H9 (cell line): ENCODE measurements around the gene COX5A. TPM values are rescaled to one million over a fixed set of nuclear protein-coding genes. Genes with fewer than 3 reads are reported as not detected.
"Not testable (repeated sequence)": the region's sequence is repeated elsewhere in the genome, so short reads cannot be mapped to it uniquely, and the experiment has no call there.

Experiments used
- DNase-seq: peaks from one replicate; pipeline ENCODE4 v3.0.0-alpha.2; 2017
- H2AFZ ChIP-seq: one replicate; pipeline ENCODE4 v1.6.1; 2013; ENCODE audit warnings: mild to moderate bottlenecking, low read length, control low read depth, moderate library complexity
- H2AK5ac ChIP-seq: 2 replicates; pipeline ENCODE4 v1.6.1; 2013; ENCODE audit warnings: low read length, control low read depth, mixed read lengths; ENCODE audit not compliant: insufficient read length
- H2BK120ac ChIP-seq: one replicate; pipeline ENCODE4 v1.6.1; 2013; ENCODE audit warnings: low read depth, mild to moderate bottlenecking, low read length, control low read depth, inconsistent platforms; ENCODE audit not compliant: poor library complexity, severe bottlenecking
- H2BK12ac ChIP-seq: 2 replicates; pipeline ENCODE4 v1.6.1; 2013; ENCODE audit warnings: low read length, control low read depth, mixed read lengths, low read depth; ENCODE audit not compliant: insufficient read length
- H2BK15ac ChIP-seq: 2 replicates; pipeline ENCODE4 v1.6.1; 2013; ENCODE audit warnings: low read depth, low read length, control low read depth
- H2BK20ac ChIP-seq: one replicate; pipeline ENCODE4 v1.6.1; 2013; ENCODE audit warnings: low read depth, mild to moderate bottlenecking, low read length, control low read depth, inconsistent platforms; ENCODE audit not compliant: poor library complexity, severe bottlenecking
- H2BK5ac ChIP-seq: 2 replicates; pipeline ENCODE4 v1.6.1; 2013; ENCODE audit warnings: low read length, control low read depth, mixed read lengths; ENCODE audit not compliant: insufficient read length
- H3K14ac ChIP-seq: 2 replicates; pipeline ENCODE4 v1.6.1; 2013; ENCODE audit warnings: low read length, control low read depth; ENCODE audit not compliant: insufficient read depth
- H3K18ac ChIP-seq: 2 replicates; pipeline ENCODE4 v1.6.1; 2013; ENCODE audit warnings: low read depth, mild to moderate bottlenecking, mixed read lengths, low read length, control low read depth; ENCODE audit not compliant: insufficient read length
- H3K23ac ChIP-seq: 2 replicates; pipeline ENCODE4 v1.6.1; 2013; ENCODE audit warnings: low read length, control low read depth, mixed read lengths, low read depth; ENCODE audit not compliant: insufficient read length
- H3K23me2 ChIP-seq: 2 replicates; pipeline ENCODE4 v1.6.1; 2013; ENCODE audit warnings: low read depth, mild to moderate bottlenecking, mixed read lengths, low read length, control low read depth; ENCODE audit not compliant: insufficient read length, poor library complexity, severe bottlenecking
- H3K27ac ChIP-seq: 2 replicates; pipeline ENCODE4 v1.5.1; 2013; ENCODE audit warnings: low read length, control low read depth, mixed read lengths, low read depth; ENCODE audit not compliant: insufficient read length
- H3K27me3 ChIP-seq: 2 replicates; pipeline ENCODE4 v1.6.1; 2013; ENCODE audit warnings: low read length, control low read depth, inconsistent platforms; ENCODE audit not compliant: insufficient read depth
- H3K4ac ChIP-seq: 2 replicates; pipeline ENCODE4 v1.6.1; 2013; ENCODE audit warnings: low read depth, mild to moderate bottlenecking, control low read depth, inconsistent platforms, low read length, moderate library complexity
- H3K4me1 ChIP-seq: 2 replicates; pipeline ENCODE4 v1.6.1; 2013; ENCODE audit warnings: low read length, control low read depth, inconsistent platforms; ENCODE audit not compliant: insufficient read depth
- H3K4me2 ChIP-seq: 2 replicates; pipeline ENCODE4 v1.6.1; 2013; ENCODE audit warnings: low read length, control low read depth, mixed read lengths; ENCODE audit not compliant: insufficient read length, insufficient read depth
- H3K56ac ChIP-seq: 2 replicates; pipeline ENCODE4 v1.6.1; 2013; ENCODE audit warnings: low read depth, mild to moderate bottlenecking, mixed read lengths, low read length, control low read depth; ENCODE audit not compliant: insufficient read length
- H3K79me1 ChIP-seq: 2 replicates; pipeline ENCODE4 v1.6.1; 2013; ENCODE audit warnings: low read depth, mild to moderate bottlenecking, moderate library complexity, low read length, control low read depth, inconsistent platforms; ENCODE audit not compliant: insufficient read depth, poor library complexity, severe bottlenecking
- H3K79me2 ChIP-seq: 2 replicates; pipeline ENCODE4 v1.6.1; 2013; ENCODE audit warnings: low read length, control low read depth, inconsistent platforms; ENCODE audit not compliant: insufficient read depth
- H3K9ac ChIP-seq: 2 replicates; pipeline ENCODE4 v1.6.1; 2013; ENCODE audit warnings: low read length, control low read depth, mixed read lengths; ENCODE audit not compliant: insufficient read length; ENCODE audit errors: extremely low read depth
- H3K9me3 ChIP-seq: one replicate; pipeline ENCODE4 v1.6.1; 2013; ENCODE audit warnings: low read depth, low read length, inconsistent platforms; ENCODE audit not compliant: control insufficient read depth
- H3T11ph ChIP-seq: one replicate; pipeline ENCODE4 v1.6.1; 2013; ENCODE audit warnings: mild to moderate bottlenecking, low read length, control low read depth, inconsistent platforms
- H4K20me1 ChIP-seq: one replicate; pipeline ENCODE4 v1.6.1; 2013; ENCODE audit not compliant: control insufficient read depth, insufficient read length, insufficient read depth
- H4K5ac ChIP-seq: 2 replicates; pipeline ENCODE4 v1.6.1; 2013; ENCODE audit warnings: low read depth, mild to moderate bottlenecking, mixed read lengths, low read length, control low read depth; ENCODE audit not compliant: insufficient read length
- H4K8ac ChIP-seq: replicated peaks from 2 replicates; pipeline ENCODE4 v1.6.1; 2013; ENCODE audit warnings: low read length, control low read depth, mixed read lengths, low read depth; ENCODE audit not compliant: insufficient read length
- H4K91ac ChIP-seq: 2 replicates; pipeline ENCODE4 v1.6.1; 2013; ENCODE audit warnings: low read depth, mild to moderate bottlenecking, moderate library complexity, mixed read lengths, low read length, control low read depth; ENCODE audit not compliant: insufficient read length
- H3K27ac Mint-ChIP-seq, 3 experiments: 2 replicates in 2 of 3; 3 replicates in 1 of 3; pipeline ENCODE4 v1.8.0; 2020 to 2021; ENCODE audit warnings: mixed read lengths in 3 of 3, mild to moderate bottlenecking in 1 of 3, moderate library complexity in 1 of 3
- H3K27me3 Mint-ChIP-seq: 2 replicates; pipeline ENCODE4 v1.8.0; 2021; ENCODE audit warnings: low read depth, mild to moderate bottlenecking, moderate library complexity, mixed read lengths
- H3K36me3 Mint-ChIP-seq, 3 experiments: 2 replicates in 2 of 3; 3 replicates in 1 of 3; pipeline ENCODE4 v1.8.0; 2020 to 2021; ENCODE audit warnings: low read depth in 3 of 3, mixed read lengths in 3 of 3; ENCODE audit not compliant: insufficient read depth in 1 of 3
- H3K4me1 Mint-ChIP-seq, 2 experiments: 2 replicates each; pipeline ENCODE4 v1.8.0; 2020; ENCODE audit warnings: mixed read lengths in 2 of 2
- H3K4me3 Mint-ChIP-seq, 2 experiments: 2 replicates in 1 of 2; 3 replicates in 1 of 2; pipeline ENCODE4 v1.8.0; 2020 to 2021; ENCODE audit warnings: mild to moderate bottlenecking in 2 of 2, mixed read lengths in 2 of 2, moderate library complexity in 1 of 2
- H3K9me3 Mint-ChIP-seq, 2 experiments: 2 replicates in 1 of 2; 3 replicates in 1 of 2; pipeline ENCODE4 v1.8.0; 2020; ENCODE audit warnings: mild to moderate bottlenecking in 2 of 2, mixed read lengths in 2 of 2, moderate library complexity in 1 of 2
- WGBS: extraction: QIAGEN DNeasy Blood & Tissue Kit; methylation state at CpG from one replicate; pipeline ENCODE4 v1.1.7; 2013; ENCODE audit warnings: missing lambda C conversion rate, low lambda C conversion rate, mixed read lengths; ENCODE audit not compliant: insufficient read length; ENCODE audit errors: extremely low coverage; 5-methylcytosine and 5-hydroxymethylcytosine counted together
- total RNA-seq: library from RNA; stranded (reverse); gene quantifications from 2 replicates; pipeline ENCODE4 v1.2.1, GENCODE V29; 2021
- TF ChIP-seq, protein P1 (sequence below): fragments of 200-600 bp; sonication (generic); conservative IDR thresholded peaks from 3 replicates; pipeline ENCODE4 v1.8.0; 2021; ENCODE audit warnings: antibody characterized with exemption, mild to moderate bottlenecking

The COX5A gene
- total RNA-seq, 1 experiment from 2014 or later: 331 TPM

DNA sequence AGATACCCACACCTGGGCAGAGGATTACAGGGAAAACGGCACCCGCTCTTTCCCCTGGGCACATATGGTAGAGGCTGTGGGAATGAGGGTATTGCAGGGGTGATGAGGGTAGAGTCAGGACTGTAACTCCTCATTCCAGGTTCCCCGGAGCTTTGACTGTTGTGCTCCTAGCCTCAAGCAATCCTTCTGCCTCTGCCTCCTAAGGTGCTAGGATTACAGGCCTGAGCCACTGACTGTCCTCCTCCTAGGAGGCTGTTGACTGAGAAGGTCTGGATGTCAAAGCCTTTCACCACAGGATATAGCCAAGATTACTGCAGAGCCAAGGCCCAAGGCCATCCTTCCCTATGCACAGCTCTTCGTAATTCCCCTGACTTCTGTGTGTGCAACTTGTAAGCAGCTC, 49.2 kb downstream of the COX5A start:
- Histone ChIP-seq H3K4me1 (no peaks in the 10 kb centered on the region), H3K56ac (peak overlapping the region; percentile 12), H4K20me1 (no peaks in the 10 kb centered on the region), H3K9me3 (no peaks in the 10 kb centered on the region), H3K79me2 (no peaks in the 10 kb centered on the region), H3K4me2 (peak overlapping the region; percentile 69), H4K91ac (no peak overlapping the region), H2BK20ac (no peak overlapping the region), H2BK15ac (no peak overlapping the region), H2BK120ac (no peak overlapping the region), H3K79me1 (no peaks in the 10 kb centered on the region), H3K14ac (no peak overlapping the region), H3K18ac (no peak overlapping the region), H2AK5ac (no peak overlapping the region), H2BK5ac (no peak overlapping the region), H3T11ph (no peak overlapping the region), H2BK12ac (no peak overlapping the region), H3K4ac (no peak overlapping the region), H4K8ac (no peak overlapping the region), H3K9ac (no peak overlapping the region), H3K27ac (no peak overlapping the region), H3K27me3 (no peaks in the 10 kb centered on the region), H3K23ac (no peak overlapping the region), H4K5ac (no peak overlapping the region), H3K23me2 (peaks cover 11% of the 10 kb centered on the region), H2AFZ (no peak overlapping the region)
- H3K27ac Mint-ChIP-seq: no peak overlapping the region
- peaks cover 3% of the 10 kb centered on the region; the same call in 1 of the 2 replicates for H3K27me3 Mint-ChIP-seq
- DNase-seq: no peak
- peaks cover 14 to 27% (median 22%) of the 10 kb centered on the region in 3 experiments; a peak in 6 of 7 replicates for H3K36me3 Mint-ChIP-seq
- peak overlapping the region in 1 of 2 experiments; percentile 47; a peak in 1 of 5 replicates for H3K4me3 Mint-ChIP-seq
- H3K9me3 Mint-ChIP-seq: no peaks in the 10 kb centered on the region; a peak in 1 of 5 replicates
- no CpG with 5 or more reads among the region's 4 CpGs for WGBS
- peaks cover 22 to 30% of the 10 kb centered on the region in 2 experiments for H3K4me1 Mint-ChIP-seq
- TF ChIP-seq, protein P1, sequence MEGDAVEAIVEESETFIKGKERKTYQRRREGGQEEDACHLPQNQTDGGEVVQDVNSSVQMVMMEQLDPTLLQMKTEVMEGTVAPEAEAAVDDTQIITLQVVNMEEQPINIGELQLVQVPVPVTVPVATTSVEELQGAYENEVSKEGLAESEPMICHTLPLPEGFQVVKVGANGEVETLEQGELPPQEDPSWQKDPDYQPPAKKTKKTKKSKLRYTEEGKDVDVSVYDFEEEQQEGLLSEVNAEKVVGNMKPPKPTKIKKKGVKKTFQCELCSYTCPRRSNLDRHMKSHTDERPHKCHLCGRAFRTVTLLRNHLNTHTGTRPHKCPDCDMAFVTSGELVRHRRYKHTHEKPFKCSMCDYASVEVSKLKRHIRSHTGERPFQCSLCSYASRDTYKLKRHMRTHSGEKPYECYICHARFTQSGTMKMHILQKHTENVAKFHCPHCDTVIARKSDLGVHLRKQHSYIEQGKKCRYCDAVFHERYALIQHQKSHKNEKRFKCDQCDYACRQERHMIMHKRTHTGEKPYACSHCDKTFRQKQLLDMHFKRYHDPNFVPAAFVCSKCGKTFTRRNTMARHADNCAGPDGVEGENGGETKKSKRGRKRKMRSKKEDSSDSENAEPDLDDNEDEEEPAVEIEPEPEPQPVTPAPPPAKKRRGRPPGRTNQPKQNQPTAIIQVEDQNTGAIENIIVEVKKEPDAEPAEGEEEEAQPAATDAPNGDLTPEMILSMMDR: no peak

DNA sequence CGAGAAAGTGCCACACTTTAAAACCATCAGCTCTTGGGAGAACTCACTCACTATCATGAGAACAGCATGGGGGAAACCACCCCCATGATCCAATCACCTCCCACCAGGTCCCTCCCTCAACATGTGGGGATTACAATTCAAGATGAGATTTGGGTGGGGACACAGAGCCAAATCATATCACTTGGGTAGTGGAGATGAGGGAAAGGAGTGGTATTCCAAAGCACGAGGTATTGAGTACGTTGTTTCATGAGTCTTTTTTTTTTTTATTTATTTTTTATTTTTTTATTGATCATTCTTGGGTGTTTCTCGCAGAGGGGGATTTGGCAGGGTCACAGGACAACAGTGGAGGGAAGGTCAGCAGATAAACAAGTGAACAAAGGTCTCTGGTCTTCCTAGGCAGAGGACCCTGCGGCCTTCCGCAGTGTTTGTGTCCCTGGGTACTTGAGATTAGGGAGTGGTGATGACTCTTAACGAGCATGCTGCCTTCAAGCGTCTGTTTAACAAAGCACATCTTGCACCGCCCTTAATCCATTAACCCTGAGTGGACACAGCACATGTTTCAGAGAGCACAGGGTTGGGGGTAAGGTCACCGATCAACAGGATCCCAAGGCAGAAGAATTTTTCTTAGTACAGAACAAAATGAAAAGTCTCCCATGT, 50.2 kb downstream of the COX5A start:
- H4K91ac ChIP-seq, H2BK15ac ChIP-seq, H3T11ph ChIP-seq, H4K5ac ChIP-seq, H2BK120ac ChIP-seq, DNase-seq, H3K27me3 Mint-ChIP-seq, H3K9me3 Mint-ChIP-seq, H3K27ac Mint-ChIP-seq, H3K79me1 ChIP-seq, H2AK5ac ChIP-seq, H4K20me1 ChIP-seq, H2BK5ac ChIP-seq, H3K23ac ChIP-seq, H3K4me3 Mint-ChIP-seq, H3K27me3 ChIP-seq, H3K79me2 ChIP-seq, H3K27ac ChIP-seq, H3K4ac ChIP-seq, H2BK12ac ChIP-seq, H3K9ac ChIP-seq, H3K4me1 ChIP-seq, H2AFZ ChIP-seq, H3K4me2 ChIP-seq, H3K18ac ChIP-seq, H3K14ac ChIP-seq, H4K8ac ChIP-seq, H3K9me3 ChIP-seq, H3K56ac ChIP-seq, H2BK20ac ChIP-seq: not testable (repeated sequence)
- H3K23me2 ChIP-seq: peaks cover 11% of the 10 kb centered on the region
- Mint-ChIP-seq H3K36me3 (peaks cover 4 to 18% (median 14%) of the 10 kb centered on the region in 3 experiments; a peak in 6 of 7 replicates), H3K4me1 (peaks cover 22 to 30% of the 10 kb centered on the region in 2 experiments)
- WGBS: no CpG with 5 or more reads among the region's 10 CpGs
